IPS-20b (cell line): ENCODE data around the gene KIAA0319L.
"Not testable (repeated sequence)": the region's sequence is repeated elsewhere in the genome, so short reads cannot be mapped to it uniquely, and the experiment has no call there.

Source experiments
- H3K27ac ChIP-seq: one replicate; pipeline ENCODE4 v1.5.1; 2013; ENCODE audit warnings: low read length
- H3K27me3 ChIP-seq: 2 replicates; pipeline ENCODE4 v1.6.1; 2013; ENCODE audit warnings: mild to moderate bottlenecking, low read length, inconsistent platforms; ENCODE audit not compliant: insufficient read depth
- H3K36me3 ChIP-seq: 2 replicates; pipeline ENCODE4 v1.6.1; 2013; ENCODE audit warnings: low read depth, mild to moderate bottlenecking, inconsistent platforms, low read length, moderate library complexity; ENCODE audit not compliant: insufficient read depth
- H3K4me1 ChIP-seq: 2 replicates; pipeline ENCODE4 v1.6.1; 2013; ENCODE audit warnings: mild to moderate bottlenecking, control low read depth, inconsistent platforms, low read length, moderate library complexity; ENCODE audit not compliant: insufficient read depth
- H3K4me3 ChIP-seq: 2 replicates; pipeline ENCODE4 v1.5.1; 2013; ENCODE audit warnings: mild to moderate bottlenecking, low read length, inconsistent platforms
- H3K9ac ChIP-seq: 2 replicates; pipeline ENCODE4 v1.6.1; 2013; ENCODE audit warnings: low read depth, mild to moderate bottlenecking, inconsistent platforms, low read length, moderate library complexity
- H3K9me3 ChIP-seq: 2 replicates; pipeline ENCODE4 v1.6.1; 2013; ENCODE audit warnings: mild to moderate bottlenecking, low read depth, low read length, inconsistent platforms; ENCODE audit not compliant: insufficient read depth

The KIAA0319L gene

GRCh38 chr1:35577071-35577998 lies 20.1 kb upstream of the KIAA0319L start:
- Histone ChIP-seq H3K4me1 (0 out of 2 replicates have a peak, but pooled peaks cover 12% of the 10 kb centered on the region), H3K9ac (no peak overlapping the region), H3K27me3 (peaks cover 75% of the 10 kb centered on the region), H3K27ac (no peak overlapping the region), H3K4me3 (peak overlapping the region; percentile 62), H3K9me3 (no peaks in the 10 kb centered on the region; the same call in 1 of the 2 replicates), H3K36me3 (no peaks in the 10 kb centered on the region)

GRCh38 chr1:35576766-35577070 lies 19.5 kb upstream of the KIAA0319L start:
- not testable (repeated sequence) for H3K36me3 ChIP-seq, H3K4me3 ChIP-seq, H3K27ac ChIP-seq, H3K9me3 ChIP-seq, H3K9ac ChIP-seq
- peaks cover 81% of the 10 kb centered on the region for H3K27me3 ChIP-seq
- 0 out of 2 replicates have a peak, but pooled peaks cover 12% of the 10 kb centered on the region for H3K4me1 ChIP-seq

- Histone ChIP-seq H3K36me3 (no peaks in the 10 kb centered on the region), H3K4me3 (no peak overlapping the region), H3K4me1 (0 out of 2 replicates have a peak, but pooled peaks cover 12% of the 10 kb centered on the region), H3K9me3 (no peaks in the 10 kb centered on the region; the same call in 1 of the 2 replicates), H3K27ac (no peak overlapping the region), H3K27me3 (peaks cover 86% of the 10 kb centered on the region), H3K9ac (no peak overlapping the region)
Measured at GRCh38 chr1:35576061-35576765, 19.0 kb upstream of the KIAA0319L start.

- H3K4me3 ChIP-seq = no peak overlapping the region
- H3K36me3 ChIP-seq = no peaks in the 10 kb centered on the region
- H3K27me3 ChIP-seq = peaks cover 93% of the 10 kb centered on the region
- no peak overlapping the region for H3K9ac ChIP-seq
- H3K4me1 ChIP-seq = 0 out of 2 replicates have a peak, but pooled peaks cover 12% of the 10 kb centered on the region
- H3K27ac ChIP-seq = no peak overlapping the region
- no peaks in the 10 kb centered on the region; the same call in 1 of the 2 replicates for H3K9me3 ChIP-seq
Measured at GRCh38 chr1:35575416-35575958, 18.3 kb upstream of the KIAA0319L start.

GRCh38 chr1:35574655-35575415 lies 17.6 kb upstream of the KIAA0319L start:
- Histone ChIP-seq H3K9me3 (no peaks in the 10 kb centered on the region; the same call in 1 of the 2 replicates), H3K4me3 (no peak overlapping the region), H3K9ac (no peak overlapping the region), H3K27ac (no peak overlapping the region), H3K4me1 (0 out of 2 replicates have a peak, but pooled peaks cover 12% of the 10 kb centered on the region), H3K36me3 (no peaks in the 10 kb centered on the region), H3K27me3 (peaks cover 100% of the 10 kb centered on the region)

GRCh38 chr1:35574125-35574654 lies 17.0 kb upstream of the KIAA0319L start:
- H3K27ac ChIP-seq = no peak overlapping the region
- H3K27me3 ChIP-seq = peaks cover 100% of the 10 kb centered on the region
- no peaks in the 10 kb centered on the region for H3K36me3 ChIP-seq
- H3K4me1 ChIP-seq = 0 out of 2 replicates have a peak, but pooled peaks cover 12% of the 10 kb centered on the region
- H3K4me3 ChIP-seq = no peak overlapping the region
- no peaks in the 10 kb centered on the region; the same call in 1 of the 2 replicates for H3K9me3 ChIP-seq
- H3K9ac ChIP-seq = no peak overlapping the region

- H3K9me3 ChIP-seq = no peaks in the 10 kb centered on the region; the same call in 1 of the 2 replicates
- H3K4me3 ChIP-seq = peak within 1 kb of the TSS; percentile 59
- 0 out of 2 replicates have a peak, but pooled peaks cover 12% of the 10 kb centered on the region for H3K4me1 ChIP-seq
- no peak within 1 kb of the TSS for H3K27ac ChIP-seq
- no peaks in the 10 kb centered on the region for H3K36me3 ChIP-seq
- peaks cover 98% of the 10 kb centered on the region for H3K27me3 ChIP-seq
- no peak within 1 kb of the TSS for H3K9ac ChIP-seq
Measured at GRCh38 chr1:35573198-35574124, 16.3 kb upstream of the KIAA0319L start, which contains the start of gene TFAP2E. TSS of gene TFAP2E (plus strand) at chr1:35573314. CDS start at chr1:35573578, 264 bp downstream.

- Histone ChIP-seq H3K9ac (no peak overlapping the region), H3K4me1 (0 out of 2 replicates have a peak, but pooled peaks cover 9% of the 10 kb centered on the region), H3K27ac (no peak overlapping the region), H3K9me3 (no peaks in the 10 kb centered on the region; the same call in 1 of the 2 replicates), H3K27me3 (peaks cover 95% of the 10 kb centered on the region), H3K4me3 (no peak overlapping the region), H3K36me3 (no peaks in the 10 kb centered on the region)
Measured at GRCh38 chr1:35572296-35572695, 15.1 kb upstream of the KIAA0319L start.

GRCh38 chr1:35571263-35571662 lies 14.1 kb upstream of the KIAA0319L start:
- Histone ChIP-seq H3K9ac (no peak overlapping the region), H3K27ac (no peak overlapping the region), H3K27me3 (peaks cover 85% of the 10 kb centered on the region)

GRCh38 chr1:35570589-35571137 lies 13.5 kb upstream of the KIAA0319L start:
- Histone ChIP-seq H3K27me3 (peaks cover 79% of the 10 kb centered on the region), H3K4me1 (0 out of 2 replicates have a peak, but pooled peaks cover 4% of the 10 kb centered on the region), H3K4me3 (no peak overlapping the region), H3K36me3 (peaks cover 6% of the 10 kb centered on the region; the same call in 1 of the 2 replicates), H3K9me3 (no peaks in the 10 kb centered on the region; the same call in 1 of the 2 replicates), H3K27ac (no peak overlapping the region), H3K9ac (no peak overlapping the region)

More at GRCh38 chr1:35571263-35571662, 14.1 kb upstream of the KIAA0319L start:
- H3K4me3 ChIP-seq = no peak overlapping the region
- no peaks in the 10 kb centered on the region; the same call in 1 of the 2 replicates for H3K9me3 ChIP-seq
- 0 out of 2 replicates have a peak, but pooled peaks cover 7% of the 10 kb centered on the region for H3K4me1 ChIP-seq
- H3K36me3 ChIP-seq = peaks cover 2% of the 10 kb centered on the region; the same call in 1 of the 2 replicates
